PFSK-1 (cell line): Measurements from ENCODE around the gene SLC30A9.

Experiments used
- POLR2AphosphoS5 ChIP-seq: IDR thresholded peaks from 2 replicates; pipeline ENCODE4 v1.6.1; 2012; ENCODE audit warnings: low read depth, mild to moderate bottlenecking, control low read depth, low read length, moderate library complexity
- SIN3A ChIP-seq: IDR thresholded peaks from 2 replicates; pipeline ENCODE4 v1.6.1; 2012; ENCODE audit warnings: mild to moderate bottlenecking, low read length, moderate library complexity, borderline replicate concordance; ENCODE audit not compliant: insufficient read depth
- TAF1 ChIP-seq: IDR thresholded peaks from 2 replicates; pipeline ENCODE4 v1.6.1; 2012; ENCODE audit warnings: low read length, control low read depth, borderline replicate concordance; ENCODE audit not compliant: insufficient read depth

DNA sequence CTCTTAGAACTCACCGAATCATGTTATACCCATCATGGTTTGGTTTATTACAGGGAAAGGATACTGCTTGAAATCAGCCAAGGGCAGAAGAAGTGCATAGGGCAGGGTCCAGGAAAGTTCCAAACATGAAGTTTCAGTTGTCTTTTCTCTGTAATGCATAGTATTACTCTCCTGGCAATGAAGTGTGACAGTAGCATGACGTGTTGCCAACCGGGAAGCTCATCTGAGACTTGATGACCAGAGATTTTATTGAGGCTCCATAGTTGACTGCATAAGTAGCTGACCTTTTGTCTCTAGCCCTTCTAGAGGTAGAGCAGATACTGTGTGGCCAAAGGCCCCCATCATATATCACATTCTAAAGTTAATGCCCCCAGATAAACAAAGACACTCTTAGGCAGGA lies 90.0 kb downstream of the SLC30A9 start:
- TF ChIP-seq POLR2AphosphoS5 (no peak), TAF1 (no peak), SIN3A (no peak)
